ENCODE measurements around the gene ZNF320.

GRCh38 chr19:52945652-52946321 lies 48.4 kb upstream of the ZNF320 start:
- TF ChIP-seq CTCF (IDR thresholded peaks at IDR 0.05) (no peak), POLR2A (IDR thresholded peaks at IDR 0.05) (no peak)
